Measurements from ENCODE around the gene TUFT1. TPM values are rescaled to one million over a fixed set of nuclear protein-coding genes. Genes with fewer than 3 reads are reported as not detected.

Gene TUFT1
- total and polyA plus RNA-seq, 2 of the 13 experiments (the other 11 are each of a cell fraction or from before 2014, with no cell fraction given): 6.4 to 7.3 TPM

DNA sequence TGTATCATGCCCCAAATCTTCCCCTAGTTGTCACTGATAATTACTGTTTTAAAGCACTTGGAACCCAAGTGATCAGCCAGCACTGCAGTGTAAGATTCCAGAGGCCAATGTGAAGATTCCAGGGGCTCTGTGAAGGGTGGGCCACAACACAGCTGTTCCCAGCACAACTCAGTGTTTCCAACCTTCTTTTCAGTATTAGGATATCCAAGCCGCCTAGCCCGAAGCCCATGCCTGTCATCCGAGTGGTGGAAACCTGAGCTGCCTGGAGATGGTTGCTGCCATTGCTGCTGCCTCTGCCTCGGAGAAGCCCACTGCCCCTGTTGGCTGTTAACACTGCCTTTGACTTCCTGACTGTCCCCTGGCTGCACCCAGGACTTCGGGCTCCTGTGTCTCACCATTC is 41.3 kb downstream of the TUFT1 start:
- 98% methylated on average over 5 of the region's 5 CpGs for WGBS (ENCODE audit: low lambda C conversion rate)
- peaks cover 2% of the 10 kb centered on the region for H3K4me1 ChIP-seq (ENCODE audit: insufficient read depth, low read length)
- no peak for FAIRE-seq
- TF ChIP-seq, protein P1, sequence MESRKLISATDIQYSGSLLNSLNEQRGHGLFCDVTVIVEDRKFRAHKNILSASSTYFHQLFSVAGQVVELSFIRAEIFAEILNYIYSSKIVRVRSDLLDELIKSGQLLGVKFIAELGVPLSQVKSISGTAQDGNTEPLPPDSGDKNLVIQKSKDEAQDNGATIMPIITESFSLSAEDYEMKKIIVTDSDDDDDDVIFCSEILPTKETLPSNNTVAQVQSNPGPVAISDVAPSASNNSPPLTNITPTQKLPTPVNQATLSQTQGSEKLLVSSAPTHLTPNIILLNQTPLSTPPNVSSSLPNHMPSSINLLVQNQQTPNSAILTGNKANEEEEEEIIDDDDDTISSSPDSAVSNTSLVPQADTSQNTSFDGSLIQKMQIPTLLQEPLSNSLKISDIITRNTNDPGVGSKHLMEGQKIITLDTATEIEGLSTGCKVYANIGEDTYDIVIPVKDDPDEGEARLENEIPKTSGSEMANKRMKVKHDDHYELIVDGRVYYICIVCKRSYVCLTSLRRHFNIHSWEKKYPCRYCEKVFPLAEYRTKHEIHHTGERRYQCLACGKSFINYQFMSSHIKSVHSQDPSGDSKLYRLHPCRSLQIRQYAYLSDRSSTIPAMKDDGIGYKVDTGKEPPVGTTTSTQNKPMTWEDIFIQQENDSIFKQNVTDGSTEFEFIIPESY (CRISPR knock-in tag; IDR thresholded peaks at IDR 0.05): no peak
- TF ChIP-seq REXO4 (CRISPR knock-in tag; IDR thresholded peaks at IDR 0.05; ENCODE audit: borderline replicate concordance) (no peak), IRF2 (CRISPR knock-in tag; IDR thresholded peaks at IDR 0.05) (no peak), RBM39 (IDR thresholded peaks at IDR 0.05; ENCODE audit: low read depth, low read length, poor library complexity, severe bottlenecking) (no peak), ZNF484 (CRISPR knock-in tag; IDR thresholded peaks at IDR 0.05; ENCODE audit: borderline replicate concordance, low read depth) (no peak), RXRB (CRISPR knock-in tag; IDR thresholded peaks at IDR 0.05; ENCODE audit: borderline replicate concordance) (no peak), SYNCRIP (IDR thresholded peaks at IDR 0.05; ENCODE audit: insufficient read depth, low read depth, low read length) (no peak), BRCA1 (CRISPR knock-in tag; IDR thresholded peaks at IDR 0.05) (no peak), MIXL1 (CRISPR knock-in tag; IDR thresholded peaks at IDR 0.05) (no peak), TEAD3 (CRISPR knock-in tag; optimal IDR thresholded peaks at IDR 0.05; ENCODE audit: borderline replicate concordance) (no peak), MEF2D (CRISPR knock-in tag; IDR thresholded peaks at IDR 0.05) (no peak), ARID5B (CRISPR knock-in tag; IDR thresholded peaks at IDR 0.05) (no peak), SRF (IDR thresholded peaks at IDR 0.05; ENCODE audit: low read depth, low read length) (no peak), MTF2 (CRISPR knock-in tag; IDR thresholded peaks at IDR 0.05; ENCODE audit: borderline replicate concordance) (no peak), ETV6 (CRISPR knock-in tag; conservative IDR thresholded peaks at IDR 0.05) (no peak)
- TF ChIP-seq, protein P2, sequence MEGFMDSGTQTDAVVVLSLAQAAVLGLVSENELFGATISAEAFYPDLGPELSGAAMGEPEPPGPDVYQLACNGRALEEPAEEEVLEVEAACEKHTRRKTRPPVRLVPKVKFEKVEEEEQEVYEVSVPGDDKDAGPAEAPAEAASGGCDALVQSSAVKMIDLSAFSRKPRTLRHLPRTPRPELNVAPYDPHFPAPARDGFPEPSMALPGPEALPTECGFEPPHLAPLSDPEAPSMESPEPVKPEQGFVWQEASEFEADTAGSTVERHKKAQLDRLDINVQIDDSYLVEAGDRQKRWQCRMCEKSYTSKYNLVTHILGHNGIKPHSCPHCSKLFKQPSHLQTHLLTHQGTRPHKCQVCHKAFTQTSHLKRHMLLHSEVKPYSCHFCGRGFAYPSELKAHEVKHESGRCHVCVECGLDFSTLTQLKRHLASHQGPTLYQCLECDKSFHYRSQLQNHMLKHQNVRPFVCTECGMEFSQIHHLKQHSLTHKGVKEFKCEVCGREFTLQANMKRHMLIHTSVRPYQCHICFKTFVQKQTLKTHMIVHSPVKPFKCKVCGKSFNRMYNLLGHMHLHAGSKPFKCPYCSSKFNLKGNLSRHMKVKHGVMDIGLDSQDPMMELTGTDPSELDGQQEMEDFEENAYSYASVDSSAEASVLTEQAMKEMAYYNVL (CRISPR knock-in tag; IDR thresholded peaks at IDR 0.05; ENCODE audit: borderline replicate concordance): no peak
- TF ChIP-seq, protein P3, sequence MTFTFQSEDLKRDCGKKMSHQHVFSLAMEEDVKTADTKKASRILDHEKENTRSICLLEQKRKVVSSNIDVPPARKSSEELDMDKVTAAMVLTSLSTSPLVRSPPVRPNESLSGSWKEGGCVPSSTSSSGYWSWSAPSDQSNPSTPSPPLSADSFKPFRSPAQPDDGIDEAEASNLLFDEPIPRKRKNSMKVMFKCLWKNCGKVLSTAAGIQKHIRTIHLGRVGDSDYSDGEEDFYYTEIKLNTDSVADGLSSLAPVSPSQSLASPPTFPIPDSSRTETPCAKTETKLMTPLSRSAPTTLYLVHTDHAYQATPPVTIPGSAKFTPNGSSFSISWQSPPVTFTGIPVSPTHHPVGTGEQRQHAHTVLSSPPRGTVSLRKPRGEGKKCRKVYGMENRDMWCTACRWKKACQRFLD (CRISPR knock-in tag; IDR thresholded peaks at IDR 0.05; ENCODE audit: borderline replicate concordance): no peak

More for the DNA sequence above, 41.3 kb downstream of the TUFT1 start:
- no peak for DNase-seq (ENCODE audit: low spot score)
- Histone ChIP-seq H4K20me1 (ENCODE audit: insufficient read depth, low read length) (no peaks in the 10 kb centered on the region), H3K4me3 (replicated peaks in 1 of 3; ENCODE audit: insufficient read depth in 1 of 3, low read depth in 2 of 3, low read length in 3 of 3) (no peak overlapping the region), H3K4me2 (ENCODE audit: low read depth, low read length) (no peak overlapping the region), H3K27me3 (ENCODE audit: control insufficient read depth in 1 of 2, insufficient read depth in 2 of 2, low read length in 2 of 2) (no peaks in the 10 kb centered on the region), H3K27ac (ENCODE audit: extremely low read length, insufficient read depth, low read length) (no peak overlapping the region), H3K9me3 (ENCODE audit: low read length) (no peaks in the 10 kb centered on the region), H2AFZ (ENCODE audit: low read length) (no peak overlapping the region), H3K9ac (ENCODE audit: insufficient read depth, low read depth, low read length) (no peak overlapping the region), H3K36me3 (replicated peaks in 1 of 2; ENCODE audit: control insufficient read depth in 1 of 2, insufficient read depth in 2 of 2, low read length in 2 of 2) (peaks cover 5 to 21% of the 10 kb centered on the region in 2 experiments), H3K79me2 (ENCODE audit: insufficient read depth, low read length) (no peaks in the 10 kb centered on the region)
- no peak for ATAC-seq
- POLR2A ChIA-PET: no interaction called here
- CTCF ChIA-PET (ENCODE audit: low intra/inter-chr PET ratio, low total read pairs): no interaction called here
- intact Hi-C loops (cut with micrococcal nuclease; ENCODE audit: unreplicated experiment) (no loop called here), in situ Hi-C loops (cut with HindIII; ENCODE audit: extremely low pct_ligation_motif_present, low pct_unique_long_range_greater_than_20kb) (no loop called here)
- no TSS peak for BruUV-seq (replicated peaks)
